IMR-90 (cell line): ENCODE results near the gene DUSP16. TPM values are rescaled to one million over a fixed set of nuclear protein-coding genes. Genes with fewer than 3 reads are reported as not detected.

Experiments
- ATAC-seq: fragments of 200-7000 bp; cut with Tn5 transposase; 2 replicates; pipeline ENCODE4 v1.9.1; 2020; ENCODE audit warnings: low read depth, mild to moderate bottlenecking, moderate library complexity
- BruUV-seq: library from RNA; stranded (reverse); fragments of 400-500 nt; replicated peaks from 2 replicates; lab custom pipeline; 2021; lab: Mats Ljungman, UMichigan
- CTCF ChIA-PET: fragments of 300-600 bp; formaldehyde crosslinking; extraction: SDS; loops from one replicate; lab custom pipeline; 2021; ENCODE audit warnings: antibody characterized with exemption; lab: Yijun Ruan, JAX
- POLR2A ChIA-PET: fragments of 300-600 bp; sonication (Branson Sonifier 250); formaldehyde crosslinking; loops from one replicate; lab custom pipeline; 2022; ENCODE audit warnings: antibody characterized with exemption; ENCODE audit not compliant: unreplicated experiment; lab: Charles Lee
- DNase-seq: peaks from one replicate; pipeline ENCODE4 v3.0.0; 2013
- H2AFZ ChIP-seq: replicated peaks from 2 replicates; pipeline ENCODE3; 2013; ENCODE audit warnings: low read length, mild to moderate bottlenecking; ENCODE audit not compliant: poor library complexity
- H2AK5ac ChIP-seq: 2 replicates; pipeline ENCODE4 v1.6.1; 2013; ENCODE audit warnings: low read depth, low read length, inconsistent platforms
- H2AK9ac ChIP-seq: replicated peaks from 2 replicates; pipeline ENCODE3; 2013; ENCODE audit warnings: mild to moderate bottlenecking, low read depth, low read length, moderate library complexity; ENCODE audit not compliant: poor library complexity
- H2BK120ac ChIP-seq: 2 replicates; pipeline ENCODE4 v1.6.1; 2013; ENCODE audit warnings: low read depth, low read length, inconsistent platforms
- H2BK15ac ChIP-seq: 3 replicates; pipeline ENCODE4 v1.6.1; 2013; ENCODE audit warnings: low read depth, low read length, inconsistent platforms
- H2BK20ac ChIP-seq: 2 replicates; pipeline ENCODE4 v1.6.1; 2013; ENCODE audit warnings: low read depth, mild to moderate bottlenecking, inconsistent platforms, low read length, moderate library complexity
- H2BK5ac ChIP-seq: 2 replicates; pipeline ENCODE4 v1.6.1; 2013; ENCODE audit warnings: mild to moderate bottlenecking, low read depth, low read length, inconsistent platforms; ENCODE audit not compliant: poor library complexity, severe bottlenecking
- H3K14ac ChIP-seq: replicated peaks from 2 replicates; pipeline ENCODE4 v1.6.1; 2013; ENCODE audit warnings: low read depth, low read length, inconsistent platforms
- H3K18ac ChIP-seq: 2 replicates; pipeline ENCODE4 v1.6.1; 2013; ENCODE audit warnings: low read depth, low read length, control low read depth
- H3K23ac ChIP-seq: 2 replicates; pipeline ENCODE4 v1.6.1; 2013; ENCODE audit warnings: low read depth, low read length, inconsistent platforms
- H3K27ac ChIP-seq: 2 replicates; pipeline ENCODE4 v1.5.1; 2013; ENCODE audit warnings: mild to moderate bottlenecking, control low read depth, low read length; ENCODE audit not compliant: insufficient read depth
- H3K27me3 ChIP-seq: 2 replicates; pipeline ENCODE4 v1.6.1; 2013; ENCODE audit warnings: low read length; ENCODE audit not compliant: control insufficient read depth, insufficient read depth
- H3K36me3 ChIP-seq: 2 replicates; pipeline ENCODE4 v1.6.1; 2013; ENCODE audit warnings: low read length, mixed read lengths; ENCODE audit not compliant: control insufficient read depth, insufficient read depth
- H3K4ac ChIP-seq: 2 replicates; pipeline ENCODE4 v1.6.1; 2013; ENCODE audit warnings: low read depth, low read length, inconsistent platforms
- H3K4me1 ChIP-seq: 2 replicates; pipeline ENCODE4 v1.6.1; 2013; ENCODE audit warnings: low read length, mixed read lengths; ENCODE audit not compliant: control insufficient read depth, insufficient read depth
- H3K4me2 ChIP-seq: 2 replicates; pipeline ENCODE4 v1.6.1; 2013; ENCODE audit warnings: low read depth, mild to moderate bottlenecking, control low read depth, low read length, moderate library complexity
- H3K4me3 ChIP-seq: 2 replicates; pipeline ENCODE4 v1.5.1; 2013; ENCODE audit warnings: low read depth, mild to moderate bottlenecking, control low read depth, low read length, moderate library complexity; ENCODE audit not compliant: insufficient read depth
- H3K56ac ChIP-seq: 2 replicates; pipeline ENCODE4 v1.6.1; 2013; ENCODE audit warnings: low read length, inconsistent platforms; ENCODE audit not compliant: insufficient read depth; ENCODE audit errors: extremely low read depth
- H3K79me1 ChIP-seq, 2 experiments: 2 replicates each; pipeline ENCODE4 v1.6.1; 2013; ENCODE audit warnings: low read length in 2 of 2, inconsistent platforms in 1 of 2, low read depth in 1 of 2
- H3K9ac ChIP-seq: 2 replicates; pipeline ENCODE4 v1.6.1; 2013; ENCODE audit warnings: low read depth, low read length, control low read depth
- H3K9me1 ChIP-seq: 2 replicates; pipeline ENCODE4 v1.6.1; 2013; ENCODE audit warnings: low read length, inconsistent platforms; ENCODE audit not compliant: insufficient read depth
- H3K9me3 ChIP-seq: 2 replicates; pipeline ENCODE4 v1.6.1; 2013; ENCODE audit warnings: low read length; ENCODE audit not compliant: control insufficient read depth, insufficient read depth
- H4K20me1 ChIP-seq: 2 replicates; pipeline ENCODE4 v1.6.1; 2013; ENCODE audit warnings: low read length, inconsistent platforms; ENCODE audit not compliant: insufficient read depth
- H4K5ac ChIP-seq: 2 replicates; pipeline ENCODE4 v1.6.1; 2013; ENCODE audit warnings: mild to moderate bottlenecking, low read depth, low read length, control low read depth
- H4K8ac ChIP-seq, 2 experiments: 2 replicates each; pipeline ENCODE4 v1.6.1; 2013; ENCODE audit warnings: low read depth in 2 of 2, low read length in 2 of 2, control low read depth in 1 of 2, inconsistent platforms in 1 of 2
- H4K91ac ChIP-seq: 2 replicates; pipeline ENCODE4 v1.6.1; 2013; ENCODE audit warnings: low read depth, low read length, inconsistent platforms; ENCODE audit not compliant: insufficient read depth
- CEBPB ChIP-seq: IDR thresholded peaks from 2 replicates; pipeline ENCODE4 v1.6.1; 2012; ENCODE audit warnings: low read depth, low read length, improper control_type of control experiment
- CHD1 ChIP-seq: IDR thresholded peaks from 2 replicates; pipeline ENCODE4 v1.6.1; 2012; ENCODE audit warnings: low read depth, low read length, improper control_type of control experiment
- CTCF ChIP-seq: conservative IDR thresholded peaks from 2 replicates; pipeline ENCODE4 v1.5.1; 2012; ENCODE audit warnings: mild to moderate bottlenecking, low read depth, low read length, improper control_type of control experiment
- FOS ChIP-seq: fragments of 150-350 bp; IDR thresholded peaks from 2 replicates; pipeline ENCODE4 v1.6.1; 2016; ENCODE audit warnings: low read depth, low read length
- MAFK ChIP-seq: IDR thresholded peaks from 2 replicates; pipeline ENCODE4 v1.6.1; 2012; ENCODE audit warnings: low read depth, low read length, improper control_type of control experiment
- MAZ ChIP-seq: IDR thresholded peaks from 2 replicates; pipeline ENCODE4 v1.6.1; 2012; ENCODE audit warnings: low read depth, mild to moderate bottlenecking, low read length, improper control_type of control experiment, moderate library complexity, borderline replicate concordance
- MXI1 ChIP-seq: IDR thresholded peaks from 2 replicates; pipeline ENCODE4 v1.6.1; 2012; ENCODE audit warnings: low read depth, mild to moderate bottlenecking, low read length, moderate library complexity, borderline replicate concordance
- NFE2L2 ChIP-seq: fragments of 150-350 bp; IDR thresholded peaks from 2 replicates; pipeline ENCODE4 v1.6.1; 2016; ENCODE audit warnings: low read depth, mild to moderate bottlenecking, low read length
- RAD21 ChIP-seq: IDR thresholded peaks from 2 replicates; pipeline ENCODE4 v1.6.1; 2012; ENCODE audit warnings: low read length, improper control_type of control experiment
- RCOR1 ChIP-seq: IDR thresholded peaks from 2 replicates; pipeline ENCODE4 v1.6.1; 2012; ENCODE audit warnings: mild to moderate bottlenecking, low read length, improper control_type of control experiment; ENCODE audit not compliant: insufficient replicate concordance
- RFX5 ChIP-seq: IDR thresholded peaks from 2 replicates; pipeline ENCODE4 v1.8.0; 2012; ENCODE audit warnings: low read depth, mild to moderate bottlenecking, low read length, moderate library complexity
- USF2 ChIP-seq: fragments of 150-350 bp; IDR thresholded peaks from 2 replicates; pipeline ENCODE4 v1.6.1; 2017; ENCODE audit warnings: mild to moderate bottlenecking, antibody characterized with exemption, low read length, low read depth
- WGBS, 2 experiments: methylation state at CpG; one replicate each; pipeline versions ENCODE4 v1.1.5 to v1.1.7; 2013; ENCODE audit warnings: missing lambda C conversion rate in 2 of 2; ENCODE audit not compliant: insufficient read length in 1 of 2; ENCODE audit errors: extremely low coverage in 2 of 2; 5-methylcytosine and 5-hydroxymethylcytosine counted together
- dilution Hi-C: fragments of 300-500 bp; cut with HindIII; formaldehyde crosslinking; loops from one replicate; pipeline ENCODE4 v1.14.3; 2018; ENCODE audit warnings: low sequenced_read_pairs; ENCODE audit not compliant: unreplicated experiment
- in situ Hi-C: fragments of 300-500 bp; cut with MboI; formaldehyde crosslinking; loops from 3 replicates; pipeline ENCODE4 v1.14.3; 2019; ENCODE audit warnings: low sequenced_read_pairs, inconsistent platforms, mixed read lengths
- intact Hi-C: fragments of 100-400 bp; cut with micrococcal nuclease; formaldehyde crosslinking; loops from 2 replicates; pipeline ENCODE4 v1.10.0; 2022
- polyA plus RNA-seq, 3 experiments: library from polyadenylated mRNA; depleted of rRNA; stranded (reverse); fragments of >200 nt; gene quantifications; 2 replicates each; pipeline ENCODE4 v1.2.3, GENCODE V29; 2012; ENCODE audit warnings: low replicate concordance in 1 of 3
- total RNA-seq: library from RNA; depleted of rRNA; stranded (reverse); fragments of >200 nt; gene quantifications from 2 replicates; pipeline ENCODE4 v1.2.3, GENCODE V29; 2012

The DUSP16 gene
- total and polyA plus RNA-seq, 2 of the 4 experiments (the other 2 are of a cell fraction) = 4.7 to 10.0 TPM

- no peak for ATAC-seq
- TF ChIP-seq FOS (no peak), MAFK (no peak), RCOR1 (no peak), RAD21 (no peak), CHD1 (no peak), CTCF (no peak), USF2 (no peak), NFE2L2 (no peak), RFX5 (no peak), MAZ (no peak), MXI1 (no peak), CEBPB (no peak)
- Histone ChIP-seq H3K27ac (no peak overlapping the region), H4K5ac (no peak overlapping the region), H2BK5ac (no peak overlapping the region), H3K18ac (no peak overlapping the region), H2BK15ac (no peak overlapping the region), H3K14ac (no peak overlapping the region), H4K20me1 (no peaks in the 10 kb centered on the region; the same call in 1 of the 2 replicates), H3K36me3 (peaks cover 3% of the 10 kb centered on the region; the same call in 1 of the 2 replicates), H2AFZ (no peak overlapping the region), H2AK5ac (no peak overlapping the region), H3K56ac (no peak overlapping the region), H3K9me1 (peaks cover 13% of the 10 kb centered on the region; the same call in 1 of the 2 replicates), H2BK20ac (no peak overlapping the region), H3K9me3 (no peaks in the 10 kb centered on the region), H2AK9ac (no peak overlapping the region), H4K8ac (no peak overlapping the region), H3K23ac (no peak overlapping the region), H3K27me3 (no peaks in the 10 kb centered on the region), H4K91ac (no peak overlapping the region), H3K4me1 (0 out of 2 replicates have a peak, but pooled peaks cover 3% of the 10 kb centered on the region), H3K4ac (no peak overlapping the region), H3K9ac (no peak overlapping the region), H3K4me3 (no peak overlapping the region), H3K79me1 (peaks cover 4 to 21% of the 10 kb centered on the region in 2 experiments; a peak in 3 of 4 replicates), H2BK120ac (no peak overlapping the region), H3K4me2 (no peak overlapping the region)
- ChIA-PET POLR2A (no interaction called here), CTCF (no interaction called here)
- no TSS peak for BruUV-seq
- intact Hi-C loops = no loop called here
- dilution Hi-C loops = no loop called here
- in situ Hi-C loops = no loop called here
- DNase-seq = no peak
- 100% methylated on average over 4 of the region's 6 CpGs; no CpG with 5 or more reads in 1 of the 2 experiments for WGBS, 2 experiments
Measured at GRCh38 chr12:12521888-12522287, 40.8 kb downstream of the DUSP16 start.
